Measurements from ENCODE around the gene YJU2. TPM values are rescaled to one million over a fixed set of nuclear protein-coding genes. Genes with fewer than 3 reads are reported as not detected.
A peak's percentile ranks its signal among the peaks of the same experiment; 100 is the strongest.
"Not testable (repeated sequence)": the region's sequence is repeated elsewhere in the genome, so short reads cannot be mapped to it uniquely, and the experiment has no call there.

Gene YJU2
- total RNA-seq, 1 experiment from 2014 or later, result 26.5 TPM

GRCh38 chr19:4268816-4269430 is 22.0 kb downstream of the YJU2 start (continued):
- TF ChIP-seq HMGA2 (CRISPR knock-in tag; IDR thresholded peaks at IDR 0.05), result no peak
- no peak for TF ChIP-seq PREB (CRISPR knock-in tag; IDR thresholded peaks at IDR 0.05; ENCODE audit: borderline replicate concordance)
- TF ChIP-seq CREB1 (CRISPR knock-in tag; IDR thresholded peaks at IDR 0.05), result no peak
- no peak for TF ChIP-seq ZMAT4 (CRISPR knock-in tag; IDR thresholded peaks at IDR 0.05)
- no peak for TF ChIP-seq JAZF1 (CRISPR knock-in tag; IDR thresholded peaks at IDR 0.05)
- TF ChIP-seq ATF1 (CRISPR knock-in tag; IDR thresholded peaks at IDR 0.05), result no peak

GRCh38 chr19:4272894-4273293 is 26.0 kb downstream of the YJU2 start:
- peaks cover 8% of the 10 kb centered on the region for H3K36me3 Mint-ChIP-seq
- TF ChIP-seq OVOL2 (CRISPR knock-in tag; IDR thresholded peaks at IDR 0.05; ENCODE audit: borderline replicate concordance) (no peak), NR2C2 (CRISPR knock-in tag; IDR thresholded peaks at IDR 0.05) (no peak), CREM (CRISPR knock-in tag; IDR thresholded peaks at IDR 0.05) (no peak), NFYB (CRISPR knock-in tag; conservative IDR thresholded peaks at IDR 0.05; ENCODE audit: low read depth) (no peak), SP1 (CRISPR knock-in tag; conservative IDR thresholded peaks at IDR 0.05) (no peak), TCF7 (CRISPR knock-in tag; IDR thresholded peaks at IDR 0.05; ENCODE audit: low read depth) (no peak), ZNF138 (CRISPR knock-in tag; conservative IDR thresholded peaks at IDR 0.05) (no peak), FOXK1 (CRISPR knock-in tag; IDR thresholded peaks at IDR 0.05) (no peak), ATF3 (CRISPR knock-in tag; conservative IDR thresholded peaks at IDR 0.05) (no peak), CBFB (CRISPR knock-in tag; IDR thresholded peaks at IDR 0.05; ENCODE audit: low read depth) (no peak), TP53 (CRISPR knock-in tag; IDR thresholded peaks at IDR 0.05) (no peak)

GRCh38 chr19:4274321-4274686 is 27.4 kb downstream of the YJU2 start:
- not testable (repeated sequence) for H3K4me1 Mint-ChIP-seq; H3K36me3 Mint-ChIP-seq; H3K9me3 Mint-ChIP-seq; ATAC-seq; H3K27ac Mint-ChIP-seq; DNase-seq (ENCODE audit: low spot score); H3K4me3 Mint-ChIP-seq
- POLR2A ChIA-PET, result interaction anchor here (1.7 kb wide), 1 partner anchor 68 kb away, joined by 6 read pairs; no protein-coding TSS in a partner anchor
- CTCF ChIA-PET, result interaction anchor here (2.4 kb wide), 1 partner anchor 78 kb away, joined by 7 read pairs; no protein-coding TSS in a partner anchor
- H3K27me3 Mint-ChIP-seq (ENCODE audit: low read depth), result peaks cover 18% of the 10 kb centered on the region

More at GRCh38 chr19:4272894-4273293, 26.0 kb downstream of the YJU2 start:
- POLR2A ChIA-PET, result interaction anchor here (1.7 kb wide), 1 partner anchor 70 kb away, joined by 6 read pairs; no protein-coding TSS in a partner anchor
- DNase-seq (ENCODE audit: low spot score) (no peak), ATAC-seq (no peak)
- no peak overlapping the region for H3K4me3 Mint-ChIP-seq
- CTCF ChIA-PET, result interaction anchor here (1.2 to 2.4 kb wide), 2 partner anchors 16 to 80 kb away, joined by 3 to 7 read pairs; no protein-coding TSS in a partner anchor
- peaks cover 9% of the 10 kb centered on the region for H3K27me3 Mint-ChIP-seq (ENCODE audit: low read depth)
- no peak overlapping the region for H3K27ac Mint-ChIP-seq
- H3K4me1 Mint-ChIP-seq, result peaks cover 3% of the 10 kb centered on the region; the same call in 1 of the 2 replicates
- no peaks in the 10 kb centered on the region for H3K9me3 Mint-ChIP-seq

GRCh38 chr19:4277191-4277696 is 30.4 kb downstream of the YJU2 start:
- no peak overlapping the region for H3K27ac Mint-ChIP-seq
- H3K4me3 Mint-ChIP-seq, result peak overlapping the region; percentile 8; the same call in 1 of the 2 replicates

More at GRCh38 chr19:4277191-4277696, 30.4 kb downstream of the YJU2 start:
- DNase-seq (ENCODE audit: low spot score) (no peak), ATAC-seq (no peak)
- Mint-ChIP-seq H3K27me3 (ENCODE audit: low read depth) (peaks cover 45% of the 10 kb centered on the region), H3K9me3 (no peaks in the 10 kb centered on the region), H3K36me3 (no peaks in the 10 kb centered on the region), H3K4me1 (peaks cover 8% of the 10 kb centered on the region; the same call in 1 of the 2 replicates)
- CTCF ChIA-PET, result interaction anchor here (0.6 to 10.5 kb wide), 5 partner anchors 9 to 227 kb away, joined by 3 to 172 read pairs (median 5); no protein-coding TSS in a partner anchor
- POLR2A ChIA-PET, result interaction anchor here (0.6 to 1.2 kb wide), 2 partner anchors 16 to 66 kb away, joined by 3 to 4 read pairs; no protein-coding TSS in a partner anchor
- TF ChIP-seq GTF2I (CRISPR knock-in tag; conservative IDR thresholded peaks at IDR 0.05) (peak; percentile 87), SMAD4 (CRISPR knock-in tag; IDR thresholded peaks at IDR 0.05) (no peak)

All from WTC11 (cell line).